HG03066 (cell line): Measurements from ENCODE around the gene MTCH1.

Source experiments
- ATAC-seq: cut with Tn5 transposase; IDR thresholded peaks from one replicate; pipeline ENCODE4 v1.9.1; 2021; ENCODE audit warnings: low read depth; ENCODE audit not compliant: unreplicated experiment

Gene MTCH1

GRCh38 chr6:36985808-36986703 is at the start of gene MTCH1:
Gene MTCH1, minus strand, starts transcription at chr6:36986196. Its CDS starts 23 bp downstream, at chr6:36986173.
- peak; percentile 83 for ATAC-seq

GRCh38 chr6:37033819-37034795 is 48.1 kb upstream of the MTCH1 start:
- no peak for ATAC-seq

- no peak for ATAC-seq
Observed at GRCh38 chr6:37033255-37033654, 47.3 kb upstream of the MTCH1 start.

- ATAC-seq, result no peak
Observed at GRCh38 chr6:37032239-37032638, 46.2 kb upstream of the MTCH1 start.

- ATAC-seq, result no peak
Observed at GRCh38 chr6:37030599-37030998, 44.6 kb upstream of the MTCH1 start.

- ATAC-seq, result no peak
Observed at GRCh38 chr6:37029249-37029971, 43.4 kb upstream of the MTCH1 start.

- no peak for ATAC-seq
Observed at GRCh38 chr6:37027811-37028469, 41.9 kb upstream of the MTCH1 start.

GRCh38 chr6:37027036-37027720 is 41.2 kb upstream of the MTCH1 start:
- no peak for ATAC-seq

GRCh38 chr6:37025621-37026466 is 39.8 kb upstream of the MTCH1 start:
- ATAC-seq, result no peak

- no peak for ATAC-seq
Observed at GRCh38 chr6:37024656-37025337, 38.8 kb upstream of the MTCH1 start.

- ATAC-seq, result no peak
Observed at GRCh38 chr6:37022135-37022863, 36.3 kb upstream of the MTCH1 start.

GRCh38 chr6:37021356-37022129 is 35.5 kb upstream of the MTCH1 start:
- ATAC-seq, result no peak

- no peak for ATAC-seq
Observed at GRCh38 chr6:37020812-37021211, 34.8 kb upstream of the MTCH1 start.

- no peak for ATAC-seq
Observed at GRCh38 chr6:37020381-37020780, 34.4 kb upstream of the MTCH1 start.

- ATAC-seq, result no peak
Observed at GRCh38 chr6:37019065-37019450, 33.1 kb upstream of the MTCH1 start.

- ATAC-seq, result peak; percentile 92
Observed at GRCh38 chr6:37018198-37019064, 32.4 kb upstream of the MTCH1 start.
